ENCODE data around the gene ALDH6A1. TPM values are rescaled to one million over a fixed set of nuclear protein-coding genes. Genes with fewer than 3 reads are reported as not detected.
"Not testable (repeated sequence)": the region's sequence is repeated elsewhere in the genome, so short reads cannot be mapped to it uniquely, and the experiment has no call there.

ALDH6A1 gene
- 17.1 TPM for total RNA-seq (ENCODE audit: unreplicated experiment)
- long read RNA-seq, full-length matches to known transcripts: 14 of 18 reads
- long read RNA-seq, partial matches to known transcripts: 0 of 18 reads
- long read RNA-seq, other reads (novel, unspliced or antisense): 4 of 18 reads

DNA sequence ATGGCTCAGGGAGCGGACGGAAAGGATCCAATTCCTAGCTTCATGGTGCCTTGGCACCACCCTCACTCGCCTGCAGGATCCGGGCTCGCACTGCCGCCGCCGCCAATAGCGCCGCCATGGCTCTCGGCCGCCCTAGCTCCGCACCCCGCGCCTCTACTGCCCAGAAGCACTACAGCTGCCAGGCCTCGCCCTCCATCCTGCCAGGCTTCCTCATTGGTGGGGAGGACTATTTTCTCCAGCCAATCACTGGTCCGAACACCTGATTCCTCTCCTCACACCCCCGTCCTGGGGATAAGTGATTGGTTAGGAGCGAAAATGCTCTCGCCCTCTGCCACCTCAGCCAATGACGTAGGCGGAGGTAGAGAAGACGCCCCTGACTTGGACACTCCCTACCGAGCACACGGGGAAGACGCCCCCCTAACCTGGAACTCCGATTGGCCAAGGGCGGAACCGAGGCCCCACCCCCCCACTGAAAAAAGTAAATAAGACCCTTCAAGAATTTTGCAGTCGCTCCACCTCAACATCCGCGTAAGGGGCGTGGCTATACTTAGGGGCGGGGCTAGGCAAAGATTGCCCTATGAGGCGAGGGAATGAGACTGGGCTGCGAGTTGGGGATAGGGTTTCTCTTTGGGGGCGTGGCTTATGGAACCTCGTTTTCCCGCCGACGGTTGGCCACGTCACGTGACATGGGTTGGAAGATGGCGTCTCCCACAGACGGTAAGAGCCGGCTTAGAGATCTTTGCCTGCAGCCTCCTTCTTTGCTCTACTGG, at the start of gene ALDH6A1, which contains the start of gene LIN52:
ALDH6A1 (minus strand) TSS at position 177 of the 770 bp plus-strand sequence; CDS start at position 118, 59 bp downstream.
LIN52 (plus strand) TSS at position 680 of the 770 bp plus-strand sequence; CDS start at position 699, 19 bp downstream.
- peak within 1 kb of the TSS; percentile 88 for H3K27ac Mint-ChIP-seq (ENCODE audit: unreplicated experiment)
- H3K4me1 Mint-ChIP-seq (ENCODE audit: unreplicated experiment): peaks cover 26% of the 10 kb centered on the region
- H3K9me3 Mint-ChIP-seq (ENCODE audit: unreplicated experiment): no peaks in the 10 kb centered on the region
- H3K27me3 Mint-ChIP-seq (ENCODE audit: unreplicated experiment): peaks cover 9% of the 10 kb centered on the region
- peak; percentile 100 for DNase-seq (ENCODE audit: low spot score)
- H3K36me3 Mint-ChIP-seq (ENCODE audit: low read depth, unreplicated experiment): no peaks in the 10 kb centered on the region
- H3K4me3 Mint-ChIP-seq (ENCODE audit: unreplicated experiment): peak within 1 kb of the TSS; percentile 97
- TF ChIP-seq, protein P1, sequence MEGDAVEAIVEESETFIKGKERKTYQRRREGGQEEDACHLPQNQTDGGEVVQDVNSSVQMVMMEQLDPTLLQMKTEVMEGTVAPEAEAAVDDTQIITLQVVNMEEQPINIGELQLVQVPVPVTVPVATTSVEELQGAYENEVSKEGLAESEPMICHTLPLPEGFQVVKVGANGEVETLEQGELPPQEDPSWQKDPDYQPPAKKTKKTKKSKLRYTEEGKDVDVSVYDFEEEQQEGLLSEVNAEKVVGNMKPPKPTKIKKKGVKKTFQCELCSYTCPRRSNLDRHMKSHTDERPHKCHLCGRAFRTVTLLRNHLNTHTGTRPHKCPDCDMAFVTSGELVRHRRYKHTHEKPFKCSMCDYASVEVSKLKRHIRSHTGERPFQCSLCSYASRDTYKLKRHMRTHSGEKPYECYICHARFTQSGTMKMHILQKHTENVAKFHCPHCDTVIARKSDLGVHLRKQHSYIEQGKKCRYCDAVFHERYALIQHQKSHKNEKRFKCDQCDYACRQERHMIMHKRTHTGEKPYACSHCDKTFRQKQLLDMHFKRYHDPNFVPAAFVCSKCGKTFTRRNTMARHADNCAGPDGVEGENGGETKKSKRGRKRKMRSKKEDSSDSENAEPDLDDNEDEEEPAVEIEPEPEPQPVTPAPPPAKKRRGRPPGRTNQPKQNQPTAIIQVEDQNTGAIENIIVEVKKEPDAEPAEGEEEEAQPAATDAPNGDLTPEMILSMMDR (IDR thresholded peaks at IDR 0.05; ENCODE audit: unreplicated experiment): no peak

DNA sequence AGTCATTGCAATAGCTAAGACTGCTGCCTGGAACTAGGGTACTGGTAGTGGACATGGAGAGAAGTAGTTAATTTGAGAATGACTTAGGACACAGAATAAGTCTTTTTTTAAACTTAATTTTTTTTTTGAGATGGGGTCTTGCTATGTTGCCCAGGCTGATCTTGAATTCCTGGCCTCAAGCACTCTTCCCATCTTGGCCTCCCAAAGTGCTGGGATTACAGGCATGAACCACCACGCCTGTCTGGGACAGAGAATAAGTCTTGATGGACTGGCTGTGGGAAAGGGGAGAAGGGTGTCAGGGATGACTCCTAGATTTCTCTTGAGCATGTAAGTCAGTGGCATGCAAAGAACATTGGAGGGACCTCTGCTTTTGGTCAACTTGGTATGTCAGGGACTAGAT, 43.4 kb upstream of the ALDH6A1 start:
- Mint-ChIP-seq H3K27me3 (ENCODE audit: unreplicated experiment) (peaks cover 1% of the 10 kb centered on the region), H3K36me3 (ENCODE audit: low read depth, unreplicated experiment) (no peaks in the 10 kb centered on the region), H3K4me1 (ENCODE audit: unreplicated experiment) (no peaks in the 10 kb centered on the region), H3K27ac (ENCODE audit: unreplicated experiment) (no peak overlapping the region), H3K9me3 (ENCODE audit: unreplicated experiment) (no peaks in the 10 kb centered on the region), H3K4me3 (ENCODE audit: unreplicated experiment) (no peak overlapping the region)
- DNase-seq (ENCODE audit: low spot score): no peak
- TF ChIP-seq, protein P1 (IDR thresholded peaks at IDR 0.05; ENCODE audit: unreplicated experiment): no peak

DNA sequence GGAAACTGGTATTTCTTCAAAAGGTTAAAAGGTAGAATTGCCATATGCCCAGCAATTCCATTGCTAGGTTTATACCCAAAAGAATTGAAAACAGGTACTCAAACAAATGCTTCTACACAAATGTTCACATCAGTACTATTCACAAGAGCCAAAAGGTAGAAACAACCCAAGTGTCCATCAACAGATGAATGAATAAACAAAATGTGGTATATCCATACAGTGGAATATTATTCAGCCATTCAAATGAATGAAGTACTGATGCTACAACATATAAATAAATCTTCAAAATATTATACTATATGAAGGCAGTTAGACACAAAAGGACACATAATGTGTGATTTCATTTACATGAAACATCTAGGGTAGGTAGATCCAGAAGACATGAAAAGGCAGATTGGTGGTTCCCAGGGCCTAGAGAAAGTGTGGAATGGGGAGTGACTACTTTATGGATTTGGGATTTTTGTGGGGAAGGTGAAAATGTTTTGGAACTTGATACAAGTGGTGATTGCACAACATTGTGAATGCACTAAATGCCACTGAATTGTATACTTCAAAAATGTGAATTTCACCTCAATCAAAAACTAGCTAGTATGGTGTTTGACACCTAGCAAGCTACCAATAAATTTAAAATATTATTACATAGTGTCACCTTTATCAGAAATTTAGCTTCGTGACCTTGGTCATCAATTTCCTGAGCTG, 42.2 kb upstream of the ALDH6A1 start:
- H3K4me1 Mint-ChIP-seq (ENCODE audit: unreplicated experiment): no peaks in the 10 kb centered on the region
- no peaks in the 10 kb centered on the region for H3K9me3 Mint-ChIP-seq (ENCODE audit: unreplicated experiment)
- no peak for DNase-seq (ENCODE audit: low spot score)
- no peaks in the 10 kb centered on the region for H3K36me3 Mint-ChIP-seq (ENCODE audit: low read depth, unreplicated experiment)
- H3K4me3 Mint-ChIP-seq (ENCODE audit: unreplicated experiment): no peak overlapping the region
- TF ChIP-seq, protein P1 (IDR thresholded peaks at IDR 0.05; ENCODE audit: unreplicated experiment): no peak
- no peak overlapping the region for H3K27ac Mint-ChIP-seq (ENCODE audit: unreplicated experiment)
- peaks cover 1% of the 10 kb centered on the region for H3K27me3 Mint-ChIP-seq (ENCODE audit: unreplicated experiment)

DNA sequence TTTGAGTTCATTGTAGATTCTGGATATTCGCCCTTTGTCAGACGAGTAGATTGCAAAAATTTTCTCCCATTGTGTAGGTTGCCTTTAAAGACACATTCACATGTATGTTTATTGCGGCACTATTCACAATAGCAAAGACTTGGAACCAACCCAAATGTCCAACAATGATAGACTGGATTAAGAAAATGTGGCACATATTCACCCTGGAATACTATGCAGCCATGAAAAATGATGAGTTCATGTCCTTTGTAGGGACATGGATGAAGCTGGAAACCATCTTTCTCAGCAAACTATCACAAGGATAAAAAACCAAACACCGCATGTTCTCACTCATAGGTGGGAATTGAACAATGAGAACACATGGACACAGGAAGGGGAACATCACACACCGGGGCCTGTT, 41.2 kb upstream of the ALDH6A1 start:
- H3K36me3 Mint-ChIP-seq (ENCODE audit: low read depth, unreplicated experiment); H3K27me3 Mint-ChIP-seq (ENCODE audit: unreplicated experiment); H3K27ac Mint-ChIP-seq (ENCODE audit: unreplicated experiment); DNase-seq (ENCODE audit: low spot score); H3K4me3 Mint-ChIP-seq (ENCODE audit: unreplicated experiment); H3K4me1 Mint-ChIP-seq (ENCODE audit: unreplicated experiment); H3K9me3 Mint-ChIP-seq (ENCODE audit: unreplicated experiment): not testable (repeated sequence)

DNA sequence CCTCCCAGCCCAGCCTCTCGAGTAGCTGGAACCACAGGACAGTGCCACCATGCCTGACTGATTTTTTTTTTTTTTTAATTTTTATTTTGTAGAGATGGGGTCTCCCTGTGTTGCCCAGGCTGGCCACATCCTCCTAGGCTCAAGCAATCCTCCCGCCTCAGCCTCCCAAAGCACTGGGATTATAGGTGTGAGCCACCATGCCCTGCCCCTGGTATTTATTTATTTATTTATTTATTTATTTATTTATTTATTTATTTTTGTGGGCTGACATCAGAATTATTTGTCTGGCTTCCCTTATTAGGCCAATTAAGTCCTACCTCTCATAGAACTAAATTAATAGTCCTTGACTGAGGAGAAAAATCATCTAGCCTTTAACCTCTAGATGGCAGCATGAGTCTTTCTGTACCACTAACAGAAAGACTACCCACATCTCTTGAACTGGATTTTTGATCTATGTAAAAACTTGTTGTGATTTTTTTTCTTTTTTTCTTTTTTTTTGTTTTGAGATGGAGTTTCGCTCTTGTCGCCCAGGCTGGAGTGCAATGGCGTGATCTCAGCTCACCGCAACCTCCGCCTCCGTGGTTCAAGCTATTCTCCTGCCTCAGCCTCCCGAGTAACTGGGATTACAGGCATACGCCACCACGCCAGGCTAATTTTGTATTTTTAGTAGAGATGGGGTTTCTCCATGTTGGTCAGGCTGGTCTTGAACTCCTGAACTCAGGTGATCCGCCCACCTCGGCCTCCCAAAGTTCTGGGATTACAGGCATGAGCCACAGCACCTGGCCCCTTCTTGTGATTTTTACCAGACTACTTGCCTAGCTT, 27.4 kb upstream of the ALDH6A1 start:
- TF ChIP-seq, protein P1 (IDR thresholded peaks at IDR 0.05; ENCODE audit: unreplicated experiment): peak; percentile 54
- H3K4me1 Mint-ChIP-seq (ENCODE audit: unreplicated experiment); DNase-seq (ENCODE audit: low spot score); H3K4me3 Mint-ChIP-seq (ENCODE audit: unreplicated experiment); H3K27ac Mint-ChIP-seq (ENCODE audit: unreplicated experiment); H3K9me3 Mint-ChIP-seq (ENCODE audit: unreplicated experiment); H3K27me3 Mint-ChIP-seq (ENCODE audit: unreplicated experiment); H3K36me3 Mint-ChIP-seq (ENCODE audit: low read depth, unreplicated experiment): not testable (repeated sequence)
